Occipital lobe (tissue), 2 donors: ENCODE results near the gene SPDYE3. TPM values are rescaled to one million over a fixed set of nuclear protein-coding genes. Genes with fewer than 3 reads are reported as not detected.
"Not testable (repeated sequence)": the region's sequence is repeated elsewhere in the genome, so short reads cannot be mapped to it uniquely, and the experiment has no call there.

Experiments
- DNase-seq: peaks from one replicate; lab custom pipeline; 2025; lab: John Stamatoyannopoulos, UW
- total RNA-seq: library from RNA; depleted of rRNA; stranded (reverse); fragments of >200 nt; gene quantifications from one replicate; pipeline ENCODE4 v1.2.3, GENCODE V29; 2014

SPDYE3 gene
- total RNA-seq, 1 donor from 2014 or later = not detected

GRCh38 chr7:100349757-100350156, 42.3 kb downstream of the SPDYE3 start:
- DNase-seq = no peak

DNA sequence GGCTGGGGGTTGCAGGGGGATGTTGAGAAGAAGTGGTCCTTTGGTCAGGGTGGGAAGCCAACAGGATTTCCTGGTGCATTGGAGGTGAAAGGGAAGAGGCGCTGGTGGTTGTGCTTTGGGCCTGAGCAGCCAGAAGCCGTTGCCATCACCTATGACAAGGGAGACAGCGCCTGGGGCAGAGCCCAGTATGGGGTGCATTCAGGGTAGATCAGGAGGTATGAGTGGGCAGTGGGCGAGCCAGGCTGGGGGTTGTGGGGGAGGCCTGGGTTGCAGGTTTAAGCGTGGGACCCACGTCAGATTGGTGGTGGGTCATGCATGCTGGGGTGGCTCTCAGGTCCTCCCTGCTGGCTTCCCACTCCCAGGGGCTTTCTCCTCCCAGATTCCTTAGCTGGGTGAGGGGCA, 44.2 kb downstream of the SPDYE3 start:
- DNase-seq = no peak

DNA sequence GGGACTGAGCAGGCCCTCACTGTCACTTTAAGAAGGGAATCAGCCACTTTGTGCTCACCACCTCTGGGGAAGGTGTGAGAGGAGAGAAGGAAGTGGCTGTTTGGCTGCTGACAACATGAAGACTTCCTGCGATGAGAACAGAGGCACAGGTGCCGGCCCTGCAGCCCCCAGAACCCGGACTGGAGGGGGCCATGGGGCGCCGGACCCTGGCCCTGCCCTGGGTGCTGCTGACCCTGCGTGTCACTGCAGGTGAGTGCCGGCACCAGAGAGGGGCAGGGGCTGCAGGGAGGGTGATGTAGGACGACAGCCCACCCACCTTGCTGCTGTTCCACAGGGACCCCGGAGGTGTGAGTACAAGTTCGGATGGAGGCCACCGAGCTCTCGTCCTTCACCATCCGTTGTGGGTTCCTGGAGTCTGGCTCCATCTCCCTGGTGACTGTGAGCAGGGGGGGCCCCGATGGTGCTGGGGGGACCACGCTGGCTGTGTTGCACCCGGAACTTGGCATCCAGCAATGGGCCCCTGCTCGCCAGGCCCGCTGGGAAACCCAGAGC, 44.8 kb downstream of the SPDYE3 start:
- DNase-seq = not testable (repeated sequence)

- no peak for DNase-seq
These were observed 45.6 kb downstream of the SPDYE3 start for GRCh38 chr7:100352984-100353684.

GRCh38 chr7:100353685-100354330, 46.3 kb downstream of the SPDYE3 start:
- no peak for DNase-seq

- DNase-seq = no peak
These were observed 49.0 kb downstream of the SPDYE3 start for GRCh38 chr7:100356416-100357068.

DNA sequence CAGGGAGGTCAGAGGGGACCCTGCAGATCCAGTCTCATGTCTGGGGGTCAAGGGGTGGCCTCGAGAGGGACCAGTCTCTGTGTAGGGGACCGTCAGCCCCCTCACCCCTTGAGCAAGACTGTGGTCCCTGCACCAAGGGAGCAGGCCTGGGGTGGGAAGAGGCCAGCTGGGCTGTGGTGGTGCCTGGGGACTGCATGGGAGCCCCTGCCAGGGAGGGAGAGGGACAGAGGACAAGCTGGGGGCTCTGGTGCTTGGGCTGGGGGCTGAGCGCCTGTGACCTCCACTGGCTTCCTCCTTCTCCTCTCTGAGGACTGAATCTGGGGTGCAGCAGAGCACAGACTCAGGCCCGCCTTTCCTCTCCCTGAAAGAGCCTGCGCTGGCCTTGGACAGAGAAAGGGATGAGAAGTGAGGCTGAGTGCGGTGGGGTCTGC, 49.6 kb downstream of the SPDYE3 start:
- DNase-seq = no peak

- no peak for DNase-seq
These were observed 50.7 kb downstream of the SPDYE3 start, which contains the start of gene PILRB for GRCh38 chr7:100358027-100358856. Gene PILRB (plus strand): TSS chr7:100358117. CDS start chr7:100358303, 186 bp downstream.

GRCh38 chr7:100358857-100359212, 51.3 kb downstream of the SPDYE3 start:
- DNase-seq = no peak

DNA sequence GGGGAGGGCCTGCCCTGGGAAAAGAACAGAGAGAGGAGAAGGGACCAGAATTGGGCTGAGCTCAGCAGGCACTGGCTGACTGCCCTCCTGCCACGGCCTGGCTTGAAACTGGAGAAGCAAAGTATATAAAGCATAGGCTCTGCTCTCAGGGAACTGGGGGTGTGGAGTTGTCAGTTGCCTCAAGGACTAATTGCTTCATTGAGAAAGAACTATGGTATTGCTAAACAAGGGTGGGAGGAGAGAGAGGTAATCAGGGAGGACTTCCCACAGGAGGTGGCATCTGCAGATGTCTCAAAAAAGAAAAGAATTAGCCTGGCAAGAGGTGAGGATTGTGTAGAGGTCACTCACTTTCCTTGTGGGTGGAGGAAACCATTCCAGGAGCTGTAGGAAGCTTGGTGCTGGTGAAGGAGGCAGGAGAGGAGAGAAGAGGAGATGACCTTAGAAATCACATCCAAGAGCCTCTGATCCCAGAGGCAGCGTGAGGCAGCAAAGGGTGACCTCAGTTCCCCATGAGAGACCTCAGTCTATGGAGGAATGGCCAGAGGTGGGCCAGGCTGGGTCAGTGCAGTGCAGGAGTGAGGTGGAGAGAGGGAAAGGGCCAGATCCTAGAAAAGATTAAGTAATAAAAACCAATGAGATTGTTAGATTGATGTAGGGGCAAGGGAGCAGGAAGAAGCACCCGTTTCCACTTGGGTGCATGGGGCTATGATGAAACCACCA, 52.8 kb downstream of the SPDYE3 start:
- DNase-seq = no peak

DNA sequence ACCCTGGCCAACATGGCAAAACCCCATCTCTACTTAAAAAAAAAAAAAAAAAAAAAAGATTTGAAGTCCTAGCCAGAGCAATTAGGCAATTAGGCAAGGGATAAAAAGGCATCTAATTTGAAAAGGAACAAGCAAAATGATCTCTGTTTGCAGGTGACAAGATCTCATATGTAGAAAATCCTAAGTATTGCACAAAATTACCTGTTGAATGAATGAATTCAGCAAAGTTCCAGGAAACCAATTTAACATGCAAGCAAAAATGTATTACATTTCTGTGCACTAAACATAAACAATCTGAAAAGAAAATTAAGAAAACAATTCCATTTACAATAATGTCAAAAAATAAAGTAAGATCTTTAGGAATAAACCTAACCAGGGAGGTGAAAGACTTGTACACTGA, 55.6 kb downstream of the SPDYE3 start:
- no peak for DNase-seq

GRCh38 chr7:100363797-100364196, 56.3 kb downstream of the SPDYE3 start:
- DNase-seq = not testable (repeated sequence)

- DNase-seq = no peak
These were observed 57.0 kb downstream of the SPDYE3 start for GRCh38 chr7:100364480-100364879.

- not testable (repeated sequence) for DNase-seq
These were observed 58.5 kb downstream of the SPDYE3 start for GRCh38 chr7:100365998-100366367.

DNA sequence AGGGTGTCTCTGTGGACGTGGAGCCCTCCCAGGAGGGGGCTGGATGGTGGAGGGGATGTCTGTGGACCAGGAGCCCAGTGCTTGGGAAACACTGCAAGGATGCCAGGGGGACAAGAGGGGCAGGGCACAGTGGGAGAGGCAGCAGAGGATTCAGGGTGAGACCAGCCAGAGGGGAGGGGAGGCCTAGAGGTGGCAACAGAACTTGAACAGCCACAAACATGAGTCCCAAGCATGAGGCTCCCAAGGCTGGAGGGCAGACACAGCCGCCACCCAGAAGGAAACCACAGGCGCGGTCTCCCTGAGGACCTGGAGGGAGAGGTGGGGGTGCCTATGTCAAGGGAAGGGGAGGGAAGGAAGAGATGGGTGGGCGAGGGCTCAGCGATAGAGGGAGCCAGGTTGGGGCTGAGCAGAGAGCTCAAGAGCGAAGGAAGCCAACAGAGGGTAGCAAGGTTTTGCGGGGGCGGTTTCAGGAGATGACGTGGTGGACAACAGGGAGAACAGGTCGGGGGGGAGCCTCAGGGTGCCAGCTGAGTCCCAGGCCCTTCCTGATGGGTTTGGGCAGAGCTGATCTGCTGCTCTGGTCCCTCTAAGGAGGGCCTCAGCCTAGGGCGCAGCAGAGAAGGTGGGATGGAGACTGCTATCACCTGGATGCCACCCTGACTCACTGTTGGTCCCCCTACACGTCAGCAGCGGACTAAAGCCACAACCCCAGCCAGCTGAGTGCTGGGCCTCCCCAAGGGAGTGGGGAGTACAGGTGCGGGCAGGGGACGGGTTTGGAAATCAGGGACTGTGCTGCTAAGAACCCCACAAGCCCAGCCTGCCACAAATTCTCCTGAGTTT, 59.1 kb downstream of the SPDYE3 start:
- DNase-seq = no peak

- no peak for DNase-seq
These were observed 59.7 kb downstream of the SPDYE3 start for GRCh38 chr7:100367251-100367620.

DNA sequence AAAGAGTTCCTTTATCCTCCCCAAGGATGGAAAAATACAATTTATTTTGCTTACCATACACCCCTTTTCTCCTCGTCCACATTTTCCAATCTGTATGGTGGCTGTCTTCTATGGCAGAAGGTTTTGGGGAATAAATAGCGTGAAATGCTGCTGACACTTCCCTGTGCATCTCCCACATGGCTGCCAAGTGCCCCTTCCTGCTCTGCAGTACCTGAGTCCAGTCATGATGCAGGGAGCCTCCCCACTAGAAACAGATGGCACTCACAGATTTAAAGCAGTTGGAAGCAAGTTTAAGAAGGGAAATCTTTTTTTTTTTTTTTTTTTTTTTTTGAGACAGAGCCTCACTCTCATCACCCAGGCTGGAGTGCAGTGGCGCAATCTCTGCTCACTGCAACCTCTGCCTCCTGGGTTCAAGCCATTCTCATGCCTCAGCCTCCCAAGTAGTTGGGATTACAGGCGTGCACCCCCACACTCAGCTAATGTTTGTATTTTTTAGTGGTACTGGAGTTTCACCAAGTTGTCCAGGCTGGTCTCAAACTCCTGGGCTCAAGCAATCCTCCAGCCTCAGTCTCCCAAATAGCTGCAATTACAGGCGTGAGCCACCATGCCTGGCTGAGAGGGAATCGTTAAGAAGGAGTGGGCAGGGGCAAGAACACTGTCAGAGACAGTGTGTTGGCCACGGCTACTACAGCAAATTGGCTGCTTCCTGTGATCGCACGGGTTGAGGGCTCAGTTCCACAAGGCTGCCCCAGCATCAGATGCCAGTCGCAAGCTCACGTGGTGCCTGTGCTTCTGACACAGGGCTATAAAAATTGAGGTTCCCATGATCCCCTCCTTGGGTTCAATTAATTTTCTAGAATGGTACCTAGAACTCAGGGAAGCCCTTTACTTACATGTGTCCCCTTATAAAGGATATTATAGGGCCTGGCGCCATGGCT, 60.4 kb downstream of the SPDYE3 start:
- DNase-seq = no peak

GRCh38 chr7:100369105-100369504, 61.6 kb downstream of the SPDYE3 start:
- no peak for DNase-seq

- no peak for DNase-seq
These were observed 62.8 kb downstream of the SPDYE3 start for GRCh38 chr7:100370303-100370702.
